GM23248 (cell line): ENCODE data around the gene WASHC3.

ENCODE experiments used
- EZH2 ChIP-seq: fragments of 200-600 bp; sonication (generic); IDR thresholded peaks from 2 replicates; pipeline ENCODE4 v1.6.1; 2018; ENCODE audit warnings: antibody characterized with exemption, mild to moderate bottlenecking; ENCODE audit not compliant: insufficient read depth, poor library complexity, severe bottlenecking
- EZH2phosphoT487 ChIP-seq: fragments of 200-600 bp; sonication (generic); IDR thresholded peaks from 2 replicates; pipeline ENCODE4 v1.6.1; 2018; ENCODE audit warnings: antibody characterized with exemption, moderate library complexity, mild to moderate bottlenecking, low read depth; ENCODE audit not compliant: insufficient read depth

DNA sequence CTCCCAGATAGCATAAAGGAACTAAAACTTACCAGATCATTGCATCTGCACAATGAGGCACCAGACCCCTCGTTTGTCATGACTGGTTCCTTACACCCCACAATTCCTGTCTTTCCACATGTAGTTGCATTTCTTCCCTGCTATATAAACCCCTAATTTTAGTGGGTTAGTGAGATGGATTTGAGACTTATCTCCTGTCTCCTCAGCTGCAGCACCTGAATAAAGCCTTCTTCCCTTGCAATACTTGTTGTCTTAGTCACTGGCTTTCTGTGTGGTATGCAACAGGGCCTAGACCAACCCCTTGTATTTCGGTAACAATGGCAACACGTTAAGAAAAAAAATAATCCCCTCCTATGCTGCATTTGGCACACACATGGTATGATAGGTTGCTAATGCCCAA is 45.1 kb upstream of the WASHC3 start:
- no peak for TF ChIP-seq EZH2
- TF ChIP-seq EZH2phosphoT487: no peak
